ENCODE data around the gene PRKAG2.

Gene PRKAG2

DNA sequence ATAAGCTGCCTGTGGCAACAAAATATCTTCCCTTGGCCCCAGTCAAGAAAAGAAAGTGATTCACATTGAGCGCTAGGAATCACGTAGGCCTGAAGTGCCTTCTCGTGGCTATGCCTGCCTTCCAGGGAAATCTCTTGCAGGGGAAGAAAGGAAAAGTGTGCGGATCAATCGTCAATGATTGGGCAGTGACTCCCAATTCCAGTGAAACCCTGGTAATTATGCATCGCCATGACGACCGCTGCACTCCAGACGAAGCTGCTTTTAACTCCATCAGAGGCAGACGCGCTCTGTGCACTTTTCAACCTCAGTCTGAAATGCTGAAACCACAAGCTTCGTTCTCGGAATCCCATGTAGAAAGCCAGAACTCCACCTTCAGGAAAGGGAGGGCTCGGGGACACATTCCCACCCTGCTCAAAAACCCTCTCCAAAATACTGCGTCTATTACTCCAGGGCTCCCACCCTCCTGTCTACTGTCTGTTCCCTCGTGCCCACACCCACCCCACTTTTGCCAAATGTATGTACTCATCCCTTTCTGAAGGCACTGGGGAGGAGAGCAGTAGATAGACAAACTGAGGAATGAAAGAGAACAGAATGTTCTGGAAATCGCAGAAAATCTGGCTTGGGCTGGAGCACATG lies 24.2 kb upstream of the PRKAG2 start:
- DNase-seq (ENCODE audit: low read depth in 2 of 2), result no peak

DNA sequence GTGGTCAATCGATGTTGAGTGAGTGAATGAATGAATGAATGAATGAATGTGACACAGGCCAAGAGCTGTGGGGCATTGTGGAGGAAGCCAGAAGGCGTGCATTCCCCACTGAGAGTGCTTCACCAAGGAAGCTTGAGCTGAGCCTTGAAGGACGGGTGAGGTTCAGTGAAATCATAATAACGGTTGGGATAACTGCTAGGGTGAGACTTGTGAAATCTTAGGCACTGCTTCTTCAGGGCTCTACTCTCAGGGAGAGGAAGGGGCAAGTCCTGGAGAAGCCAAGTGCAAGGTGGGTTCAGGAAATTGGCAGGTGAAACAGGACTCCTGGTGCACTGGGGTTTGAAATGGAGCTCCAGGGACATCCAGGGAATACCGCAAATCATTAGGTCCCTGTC lies 23.7 kb upstream of the PRKAG2 start:
- DNase-seq (ENCODE audit: low read depth in 2 of 2), result no peak

DNA sequence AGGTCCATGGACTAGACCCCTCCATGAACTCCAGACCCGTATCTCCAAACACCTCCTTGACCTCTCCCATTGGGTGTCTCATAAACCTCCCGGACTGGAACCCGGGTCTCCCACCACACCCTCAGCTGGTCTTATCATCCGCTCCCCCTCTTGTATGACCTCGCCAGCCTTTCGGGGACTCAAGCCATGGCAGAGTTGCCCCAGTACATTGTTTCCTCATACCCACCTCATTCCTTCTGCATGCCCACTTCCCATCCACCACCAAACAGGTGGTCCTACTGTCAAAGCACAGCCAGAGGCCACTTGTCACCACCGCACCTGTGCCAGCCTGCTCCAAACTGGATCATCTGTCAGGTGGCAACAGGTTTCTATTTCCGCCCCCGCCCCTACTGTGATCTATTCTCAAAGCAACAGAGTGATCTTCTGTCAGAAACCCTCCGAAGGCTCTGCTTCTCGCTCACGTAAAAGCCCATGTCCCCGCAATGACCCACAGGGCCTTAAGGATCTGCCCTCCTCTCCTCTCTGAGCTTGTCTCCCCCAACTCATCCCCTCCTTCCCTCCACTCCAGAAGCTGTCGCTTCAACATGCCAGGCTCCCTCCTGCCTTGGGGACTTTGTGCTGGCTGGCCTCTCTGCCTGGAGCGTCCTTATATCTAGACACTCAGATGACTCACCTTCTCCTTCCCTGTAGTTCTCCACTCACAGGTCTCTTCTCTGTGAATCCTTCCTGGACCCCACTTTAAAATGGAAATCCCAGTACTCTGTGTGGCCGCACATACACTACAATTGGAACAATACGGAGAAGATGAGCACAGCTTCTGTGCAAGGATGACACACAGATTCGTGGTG lies 22.8 kb upstream of the PRKAG2 start:
- no peak for DNase-seq (ENCODE audit: low read depth in 2 of 2)

GRCh38 chr7:151897951-151898686 lies 21.2 kb upstream of the PRKAG2 start:
- DNase-seq (ENCODE audit: low read depth in 2 of 2), result no peak

GRCh38 chr7:151897161-151897731 lies 20.3 kb upstream of the PRKAG2 start:
- no peak for DNase-seq (ENCODE audit: low read depth in 2 of 2)

GRCh38 chr7:151896486-151896885 lies 19.6 kb upstream of the PRKAG2 start:
- no peak for DNase-seq (ENCODE audit: low read depth in 2 of 2)

GRCh38 chr7:151896086-151896485 lies 19.2 kb upstream of the PRKAG2 start:
- DNase-seq (ENCODE audit: low read depth in 2 of 2), result no peak

DNA sequence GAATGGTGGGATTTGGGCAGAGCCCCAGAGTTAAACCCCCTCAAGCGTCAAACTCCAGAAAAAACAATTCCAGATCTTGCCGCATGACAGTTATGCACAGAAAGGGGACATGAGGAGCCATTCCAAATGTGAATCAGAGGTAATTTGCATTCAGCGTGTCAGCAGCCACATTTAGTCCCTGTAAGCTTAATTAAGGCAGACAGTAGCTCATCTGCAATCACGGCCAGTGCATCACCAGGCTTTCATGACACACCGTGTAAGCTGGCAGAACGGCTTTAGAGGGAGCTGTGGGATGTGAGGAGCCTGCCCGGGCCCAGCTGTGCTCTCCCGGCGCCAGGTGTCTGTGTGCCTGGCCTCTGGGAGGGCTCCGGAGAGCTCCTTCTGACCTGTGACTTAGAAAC lies 18.7 kb upstream of the PRKAG2 start:
- DNase-seq (ENCODE audit: low read depth in 2 of 2), result no peak

DNA sequence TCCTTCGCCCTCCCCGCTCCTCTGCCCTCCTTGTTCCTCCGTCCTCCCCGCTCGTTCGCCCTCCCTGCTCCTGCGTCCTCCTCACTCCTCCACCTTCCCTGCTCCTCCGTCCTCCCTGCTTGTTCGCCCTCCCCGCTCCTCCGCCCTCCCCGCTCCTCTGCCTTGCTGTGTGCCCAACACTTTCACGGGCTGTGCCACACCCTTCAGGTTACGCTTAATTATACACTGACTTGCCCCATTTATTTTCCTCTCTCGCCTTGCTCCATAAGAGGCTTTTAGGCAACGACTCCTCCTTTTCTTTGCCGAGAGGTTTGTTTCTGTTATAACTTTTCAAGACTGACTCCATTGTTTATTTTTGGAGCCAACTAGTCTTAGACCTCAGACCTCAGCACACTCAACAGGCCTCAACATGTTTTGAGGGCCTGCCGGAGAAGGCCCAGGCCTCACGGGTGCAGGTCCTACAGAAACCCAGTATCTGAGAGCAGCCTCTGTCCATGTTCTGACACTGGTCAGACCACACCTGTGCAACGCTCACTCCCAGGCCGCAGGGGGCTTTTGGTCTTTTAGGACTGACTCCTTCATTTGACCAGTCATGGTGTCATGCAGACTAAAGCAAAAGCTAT lies 18.2 kb upstream of the PRKAG2 start:
- DNase-seq (ENCODE audit: low read depth in 2 of 2), result no peak

DNA sequence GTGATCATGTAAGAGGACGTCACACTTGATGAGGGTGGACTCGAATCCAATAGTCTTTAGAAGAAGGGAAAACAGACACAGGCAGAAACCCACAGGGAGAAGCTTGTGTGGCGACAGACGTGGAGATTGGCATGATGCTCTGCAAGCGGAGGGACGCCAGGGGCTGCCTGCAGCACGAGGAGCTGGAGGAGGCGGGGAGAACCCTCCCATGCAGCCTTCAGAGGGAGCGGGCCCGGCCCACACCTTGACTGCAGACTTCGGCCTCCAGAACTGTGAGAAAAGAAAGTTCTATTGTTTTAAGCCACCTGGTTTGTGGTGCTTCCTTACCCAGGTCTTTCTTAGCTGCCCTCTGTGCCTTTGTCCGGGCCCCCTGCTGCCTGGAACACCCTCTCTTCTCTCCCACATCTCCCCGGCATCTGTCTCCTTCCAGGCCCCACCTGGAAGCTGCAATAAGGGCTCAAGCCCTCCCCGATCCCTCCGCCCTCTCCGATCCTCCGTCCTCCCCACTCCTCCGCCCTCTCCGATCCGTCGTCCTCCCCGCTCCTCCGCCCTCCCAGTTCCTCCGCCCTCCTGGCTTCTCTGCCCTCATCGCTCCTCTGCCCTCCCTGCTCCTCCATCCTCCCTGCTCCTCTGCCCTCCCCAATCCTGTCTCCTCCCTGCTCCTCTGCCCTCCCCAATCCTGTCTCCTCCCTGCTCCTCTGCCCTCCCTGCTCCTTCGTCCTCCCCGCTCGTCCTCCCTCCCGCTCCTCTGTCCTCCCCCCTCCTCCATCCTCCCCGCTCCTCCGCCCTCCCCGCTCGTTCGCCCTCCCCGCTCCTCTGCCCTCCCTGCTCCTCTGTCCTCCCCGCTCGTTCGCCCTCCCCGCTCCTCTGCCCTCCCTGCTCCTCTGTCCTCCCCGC lies 17.4 kb upstream of the PRKAG2 start:
- DNase-seq (ENCODE audit: low read depth in 2 of 2), result no peak

GRCh38 chr7:151893405-151893923 lies 16.5 kb upstream of the PRKAG2 start:
- DNase-seq (ENCODE audit: low read depth in 2 of 2), result no peak

DNA sequence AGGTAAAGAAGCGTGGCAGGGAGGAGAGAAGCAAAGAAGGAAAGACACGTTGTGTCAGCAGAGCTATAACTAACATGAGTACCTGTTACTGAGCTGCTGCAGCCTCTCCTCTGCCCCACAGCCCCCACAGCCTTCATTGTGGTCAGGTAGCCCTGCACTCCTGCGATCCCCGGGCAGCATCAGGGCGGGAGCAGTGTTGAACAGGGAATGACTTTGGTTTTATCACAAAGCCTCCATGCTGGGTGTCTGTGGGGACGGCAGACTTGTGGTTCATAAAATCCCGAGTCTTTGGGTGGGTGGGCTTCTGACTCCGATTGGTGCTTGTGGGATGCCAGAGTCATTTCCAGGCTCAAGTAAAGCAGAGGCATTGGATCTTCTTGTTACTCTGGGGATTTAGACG lies 14.8 kb upstream of the PRKAG2 start:
- no peak for DNase-seq (ENCODE audit: low read depth in 2 of 2)

DNA sequence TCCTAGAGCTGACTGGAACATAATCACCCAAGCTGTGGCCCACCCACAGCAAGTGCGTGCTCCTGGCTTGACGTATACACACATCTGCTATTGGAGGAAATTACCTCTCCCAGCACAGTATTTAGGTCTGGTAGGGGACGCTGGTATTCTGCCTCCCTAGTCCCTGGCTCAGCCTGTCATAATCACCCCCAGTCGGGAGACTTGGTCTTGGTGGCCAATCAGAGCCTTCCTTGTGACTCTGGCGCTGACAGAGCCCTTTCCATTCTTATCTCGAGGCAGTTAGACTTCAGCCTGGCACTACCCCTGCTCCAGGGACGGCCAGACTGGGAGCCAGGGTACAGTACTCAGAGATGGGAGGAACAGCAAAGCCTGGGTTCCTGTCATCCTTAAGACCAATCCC lies 14.3 kb upstream of the PRKAG2 start:
- DNase-seq (ENCODE audit: low read depth in 2 of 2), result no peak

GRCh38 chr7:151890355-151891004 lies 13.6 kb upstream of the PRKAG2 start:
- no peak for DNase-seq (ENCODE audit: low read depth in 2 of 2)

DNA sequence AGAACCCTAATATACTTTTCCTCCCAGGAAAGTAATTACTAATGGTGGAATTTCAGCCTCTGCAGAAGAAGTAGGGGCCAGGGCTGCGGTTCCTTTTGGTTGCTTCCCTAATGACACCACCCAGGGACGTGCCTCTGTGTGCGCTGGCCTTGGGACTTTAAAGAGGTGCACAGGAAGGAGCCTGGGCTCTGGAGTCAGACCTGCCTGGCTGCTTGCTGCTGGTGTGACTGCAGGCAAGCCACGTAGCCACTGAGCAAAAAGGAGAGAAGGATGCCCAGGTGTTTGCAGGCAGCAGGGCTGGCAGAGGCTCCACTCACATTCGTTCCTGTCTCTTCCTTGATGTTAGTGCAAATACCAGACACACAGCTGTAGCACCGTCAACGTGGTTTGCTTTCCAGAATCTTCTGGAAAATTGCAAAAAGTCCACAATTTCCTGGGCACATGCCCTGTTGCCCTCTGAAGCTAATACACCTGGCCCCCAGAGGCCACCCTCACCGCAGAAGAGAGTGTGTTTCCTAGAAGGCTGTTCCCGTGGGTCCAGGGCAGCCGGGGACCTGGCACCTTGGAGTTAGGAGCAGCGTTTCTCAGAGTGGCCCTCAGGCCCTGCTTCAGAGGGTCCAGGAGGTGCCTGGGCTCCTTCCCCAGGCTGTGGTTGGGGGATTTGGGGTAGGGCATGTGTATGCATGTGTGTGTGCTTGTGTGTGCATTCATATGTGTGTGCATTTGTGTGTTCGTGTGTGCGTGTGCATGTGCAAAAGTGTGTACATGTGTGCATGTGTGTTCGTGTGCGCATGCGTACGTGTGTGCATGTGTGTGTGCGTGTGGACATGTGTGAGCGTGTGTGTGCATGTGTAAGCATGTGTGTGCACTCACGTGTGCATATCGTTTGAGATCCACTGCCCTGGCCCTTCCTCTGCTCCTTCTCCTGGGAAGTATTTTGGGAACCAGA lies 12.8 kb upstream of the PRKAG2 start:
- no peak for DNase-seq (ENCODE audit: low read depth in 2 of 2)

DNA sequence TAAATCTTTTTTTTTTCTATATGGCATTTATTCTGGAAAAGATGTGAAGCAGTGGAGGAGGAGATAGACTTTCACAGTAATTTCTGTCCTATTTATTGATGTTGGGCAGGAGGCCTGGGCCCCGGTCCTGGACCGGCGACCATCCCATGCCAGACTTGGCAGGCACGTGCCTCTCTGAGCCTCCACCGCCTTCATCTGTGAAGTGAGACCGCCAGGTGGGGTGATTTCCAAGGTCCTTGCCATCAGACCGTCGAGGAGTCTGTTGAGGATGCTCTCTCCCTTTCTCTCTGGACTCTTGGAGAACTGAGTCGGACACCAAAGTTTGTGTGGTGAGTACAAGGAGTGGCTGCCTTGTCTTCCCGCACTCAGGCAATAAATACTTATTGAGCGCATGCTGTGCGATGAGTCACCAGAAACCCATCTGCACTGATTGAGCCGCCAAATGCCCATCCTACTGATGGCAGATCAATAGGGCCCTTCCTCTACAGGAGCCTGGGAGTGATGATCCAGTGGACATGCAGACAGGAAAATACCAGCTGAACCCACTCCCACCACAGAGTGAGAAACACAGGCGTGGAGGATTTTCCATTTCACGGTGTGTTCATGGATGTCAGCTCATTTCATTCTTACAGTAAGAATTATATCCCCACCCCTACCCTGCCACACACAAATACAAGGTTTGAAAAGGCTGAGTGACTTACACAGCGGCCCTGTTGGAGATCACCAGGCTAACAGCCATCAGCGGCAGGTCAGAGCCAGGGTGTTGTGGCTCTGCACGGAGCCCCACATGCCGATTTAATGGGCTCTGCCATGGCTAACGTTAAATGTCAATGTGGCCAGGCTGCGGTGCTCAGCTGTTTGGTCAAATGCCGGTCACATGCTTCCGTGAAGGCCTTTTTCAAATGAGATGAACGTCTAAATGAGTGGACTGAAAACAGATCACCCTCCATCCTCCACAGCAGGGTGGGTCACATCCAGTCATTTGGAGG lies 11.5 kb upstream of the PRKAG2 start:
- DNase-seq (ENCODE audit: low read depth in 2 of 2), result no peak

DNA sequence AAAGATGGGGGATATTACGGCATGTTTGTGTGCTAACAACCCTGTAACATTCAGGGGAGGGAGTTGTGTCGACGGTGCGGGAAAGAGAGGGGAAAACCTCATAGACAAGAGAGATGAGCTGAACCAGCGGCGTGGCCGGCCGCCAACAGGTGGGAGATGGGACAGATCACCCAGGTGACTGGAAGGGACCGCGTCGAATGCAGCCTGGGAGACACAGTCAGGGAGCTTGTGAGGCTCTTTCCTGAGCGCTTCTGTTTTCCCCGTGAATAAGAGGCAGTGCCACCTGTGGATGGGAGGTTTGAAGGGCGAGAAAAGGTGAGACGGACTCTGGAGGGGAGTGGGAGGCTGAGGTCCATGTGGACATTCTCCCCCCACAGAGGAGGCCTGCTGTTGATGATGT lies 9.9 kb upstream of the PRKAG2 start:
- no peak for DNase-seq (ENCODE audit: low read depth in 2 of 2)

- DNase-seq (ENCODE audit: low read depth in 2 of 2), result no peak
Measured at GRCh38 chr7:151885202-151885580, 8.3 kb upstream of the PRKAG2 start.

Measured in stimulated activated CD8-positive, alpha-beta memory T cell treated with anti-CD3 and anti-CD28 coated beads, Interleukin-7, amount 100 ng/mL, for 4 hours (primary cell).